GM12875 (cell line): Measurements from ENCODE around the gene ERCC3.

Experiments
- H3K4me3 ChIP-seq: one replicate; pipeline ENCODE4 v1.5.1; 2011; ENCODE audit warnings: low read depth, low read length, control low read depth
- TF ChIP-seq, protein P1 (sequence below): IDR thresholded peaks from 2 replicates; pipeline ENCODE4 v1.5.1; 2011; ENCODE audit warnings: low read depth, mild to moderate bottlenecking, control low read depth, inconsistent platforms, low read length, moderate library complexity, borderline replicate concordance; ENCODE audit not compliant: insufficient read depth

The ERCC3 gene

GRCh38 chr2:127293748-127294562, at the start of gene ERCC3:
Gene ERCC3, minus strand, starts transcription at chr2:127294144. Its CDS starts 63 bp downstream, at chr2:127294081.
- TF ChIP-seq, protein P1, sequence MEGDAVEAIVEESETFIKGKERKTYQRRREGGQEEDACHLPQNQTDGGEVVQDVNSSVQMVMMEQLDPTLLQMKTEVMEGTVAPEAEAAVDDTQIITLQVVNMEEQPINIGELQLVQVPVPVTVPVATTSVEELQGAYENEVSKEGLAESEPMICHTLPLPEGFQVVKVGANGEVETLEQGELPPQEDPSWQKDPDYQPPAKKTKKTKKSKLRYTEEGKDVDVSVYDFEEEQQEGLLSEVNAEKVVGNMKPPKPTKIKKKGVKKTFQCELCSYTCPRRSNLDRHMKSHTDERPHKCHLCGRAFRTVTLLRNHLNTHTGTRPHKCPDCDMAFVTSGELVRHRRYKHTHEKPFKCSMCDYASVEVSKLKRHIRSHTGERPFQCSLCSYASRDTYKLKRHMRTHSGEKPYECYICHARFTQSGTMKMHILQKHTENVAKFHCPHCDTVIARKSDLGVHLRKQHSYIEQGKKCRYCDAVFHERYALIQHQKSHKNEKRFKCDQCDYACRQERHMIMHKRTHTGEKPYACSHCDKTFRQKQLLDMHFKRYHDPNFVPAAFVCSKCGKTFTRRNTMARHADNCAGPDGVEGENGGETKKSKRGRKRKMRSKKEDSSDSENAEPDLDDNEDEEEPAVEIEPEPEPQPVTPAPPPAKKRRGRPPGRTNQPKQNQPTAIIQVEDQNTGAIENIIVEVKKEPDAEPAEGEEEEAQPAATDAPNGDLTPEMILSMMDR, result no peak
- H3K4me3 ChIP-seq, result peak within 1 kb of the TSS; percentile 95

DNA sequence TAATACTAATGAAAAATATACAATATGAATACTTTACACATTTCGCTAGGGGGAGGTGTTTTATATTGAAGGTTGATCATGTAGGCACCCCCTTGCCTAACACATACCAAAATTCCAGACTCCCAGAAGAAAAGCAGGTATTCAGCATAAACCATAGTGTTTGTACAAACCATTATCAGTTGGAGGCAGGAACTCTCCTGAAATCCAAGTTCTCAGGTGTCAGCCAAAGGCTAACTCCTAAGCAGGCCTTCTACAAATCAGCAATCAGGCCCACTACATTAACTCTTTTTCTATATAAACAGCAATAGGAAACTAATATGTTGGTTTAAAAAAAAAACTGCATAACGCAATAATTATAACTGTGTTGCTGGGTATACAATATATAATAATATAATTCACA, 49.3 kb upstream of the ERCC3 start:
- TF ChIP-seq, protein P1, result no peak
- no peak overlapping the region for H3K4me3 ChIP-seq

DNA sequence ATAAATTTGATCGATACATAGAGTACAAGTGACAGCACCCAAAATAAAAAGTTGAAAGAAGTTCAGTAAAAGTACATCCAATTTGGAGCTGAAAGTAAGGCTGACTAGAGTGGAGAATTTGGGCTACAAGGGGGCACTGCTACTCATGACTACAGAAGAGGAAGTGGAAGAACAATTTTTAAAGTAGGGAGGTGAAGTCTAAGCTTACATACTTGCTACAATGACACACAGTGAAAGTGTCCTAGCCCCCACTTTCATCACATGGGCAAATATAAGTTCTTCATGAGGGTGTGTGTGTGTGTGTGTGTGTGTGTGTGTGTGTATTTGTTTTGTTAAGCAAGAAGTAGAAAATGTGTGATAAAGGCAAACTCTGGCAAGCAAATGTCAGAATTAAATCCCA, 48.2 kb upstream of the ERCC3 start:
- TF ChIP-seq, protein P1, result no peak
- no peak overlapping the region for H3K4me3 ChIP-seq

DNA sequence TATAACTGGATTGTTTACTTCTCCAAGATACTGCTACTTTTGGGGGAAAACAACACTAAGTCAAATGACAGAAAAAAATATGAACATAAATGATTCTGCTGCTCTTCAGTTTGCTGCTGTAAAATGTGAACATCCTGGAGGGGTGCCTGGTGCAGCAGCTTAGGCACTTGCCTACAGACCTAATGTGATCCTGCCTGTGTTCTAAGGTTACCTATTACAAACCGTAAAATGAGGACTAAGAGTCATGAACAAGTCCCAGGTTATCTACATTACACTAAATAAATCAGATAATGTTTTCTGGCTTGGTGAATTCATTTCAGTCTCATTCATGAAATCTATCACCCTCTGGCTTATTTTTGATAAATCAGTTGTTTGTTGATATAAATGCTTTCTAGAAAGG, 38.4 kb upstream of the ERCC3 start:
- TF ChIP-seq, protein P1, result no peak
- H3K4me3 ChIP-seq, result no peak overlapping the region

DNA sequence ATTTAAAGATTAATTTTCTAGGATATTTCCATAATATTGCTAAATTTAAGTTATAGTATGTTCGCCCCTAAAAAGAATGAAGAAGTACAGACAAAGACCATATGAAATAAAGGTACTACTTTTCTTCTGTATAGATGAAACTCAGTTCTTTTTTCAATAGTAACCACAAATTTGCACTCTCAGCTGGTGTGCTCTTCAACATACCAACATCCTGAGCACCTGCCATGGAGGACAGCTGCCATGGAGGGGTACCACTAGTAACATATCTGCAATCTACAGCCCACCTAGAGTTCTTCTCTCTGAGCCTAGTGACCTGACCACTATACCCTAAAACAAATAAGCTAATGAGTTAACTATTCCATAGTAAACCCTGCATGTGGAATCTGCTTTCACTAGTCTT, 36.8 kb upstream of the ERCC3 start:
- TF ChIP-seq, protein P1, result no peak
- H3K4me3 ChIP-seq, result no peak overlapping the region

DNA sequence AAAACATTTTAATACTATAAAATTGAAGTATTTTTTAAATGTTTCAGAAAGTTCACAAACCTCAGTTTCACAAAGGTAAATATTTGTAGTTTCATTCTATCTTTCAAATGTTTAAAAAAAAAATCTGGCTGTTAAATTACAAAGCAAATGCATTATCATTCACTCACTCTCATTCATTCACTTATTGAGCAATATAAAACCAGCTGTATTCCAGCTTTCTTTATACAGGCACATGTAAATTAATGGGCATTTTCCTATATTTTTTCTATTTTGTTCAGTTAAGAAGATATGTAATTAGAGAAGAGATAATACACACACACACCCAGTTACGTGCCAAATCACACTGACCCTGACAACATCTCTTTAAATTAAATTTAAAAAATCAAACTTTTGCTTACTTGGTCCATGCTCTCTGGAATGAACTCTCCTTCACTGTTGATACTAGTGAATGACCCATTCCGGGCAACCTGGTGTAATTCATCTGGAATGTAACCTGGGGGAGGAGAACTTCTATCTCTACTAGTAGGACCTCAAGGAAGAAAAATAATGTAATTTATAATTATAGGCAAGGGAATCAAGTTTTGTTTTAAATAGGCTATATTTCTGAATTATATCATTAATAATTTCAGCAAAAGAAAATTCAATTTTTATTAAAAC, 32.5 kb upstream of the ERCC3 start:
- TF ChIP-seq, protein P1, result no peak
- no peak overlapping the region for H3K4me3 ChIP-seq

GRCh38 chr2:127324635-127325034, 30.7 kb upstream of the ERCC3 start:
- TF ChIP-seq, protein P1, result peak; percentile 37; the same call in 1 of the 2 replicates
- H3K4me3 ChIP-seq, result no peak overlapping the region
